Spleen (tissue), 11 donors: ENCODE measurements around the gene SLC39A7. TPM values are rescaled to one million over a fixed set of nuclear protein-coding genes. Genes with fewer than 3 reads are reported as not detected.

Source experiments
- DNase-seq: peaks from one replicate; pipeline ENCODE4 v3.0.0-alpha.2; 2020
- H3K27ac ChIP-seq, 8 donors: fragments of 200-600 bp; sonication (generic) in 7 of 8; 1 replicate in 4 of 8; 2 replicates in 4 of 8; pipeline versions ENCODE4 v1.5.0 to v1.8.0; 2016 to 2021; ENCODE audit warnings: inconsistent platforms in 4 of 8, mild to moderate bottlenecking in 4 of 8, moderate library complexity in 1 of 8
- H3K27me3 ChIP-seq, 7 donors: fragments of 200-600 bp; sonication (generic) in 6 of 7; replicated peaks in 1 of 7; 1 replicate in 4 of 7; 2 replicates in 3 of 7; pipeline versions ENCODE4 v1.5.0 to v1.8.0; 2016 to 2021; ENCODE audit warnings: inconsistent platforms in 3 of 7, mild to moderate bottlenecking in 1 of 7
- H3K36me3 ChIP-seq, 6 donors: fragments of 200-600 bp; sonication (generic) in 5 of 6; 1 replicate in 4 of 6; 2 replicates in 2 of 6; pipeline versions ENCODE4 v1.5.0 to v1.8.0; 2016 to 2021; ENCODE audit warnings: inconsistent platforms in 2 of 6
- H3K4me1 ChIP-seq, 6 donors: fragments of 200-600 bp; sonication (generic) in 5 of 6; 1 replicate in 3 of 6; 2 replicates in 3 of 6; pipeline versions ENCODE4 v1.5.0 to v1.8.0; 2016 to 2021; ENCODE audit warnings: inconsistent platforms in 3 of 6
- H3K4me3 ChIP-seq, 8 donors: fragments of 200-600 bp; sonication (generic) in 7 of 8; 1 replicate in 4 of 8; 2 replicates in 4 of 8; pipeline versions ENCODE4 v1.5.0 to v1.8.0; 2016 to 2021; ENCODE audit warnings: inconsistent platforms in 4 of 8, mild to moderate bottlenecking in 4 of 8, moderate library complexity in 2 of 8
- H3K9me3 ChIP-seq, 8 donors: fragments of 200-600 bp; sonication (generic) in 7 of 8; 1 replicate in 4 of 8; 2 replicates in 4 of 8; pipeline versions ENCODE4 v1.5.0 to v1.8.0; 2016 to 2021; ENCODE audit warnings: inconsistent platforms in 4 of 8
- POLR2A ChIP-seq, 3 donors: fragments of 450-650 bp; IDR thresholded peaks; one replicate each; pipeline ENCODE4 v1.5.1; 2017; ENCODE audit warnings: antibody characterized with exemption in 3 of 3, mild to moderate bottlenecking in 1 of 3
- POLR2AphosphoS5 ChIP-seq, 3 donors: sonication (generic); formaldehyde crosslinking; IDR thresholded peaks; one replicate each; pipeline ENCODE4 v1.5.1; 2017; ENCODE audit warnings: antibody characterized with exemption in 3 of 3
- WGBS, 5 donors: extraction: QIAGEN DNeasy Blood & Tissue Kit in 3 of 5; methylation state at CpG; one replicate each; pipeline versions ENCODE4 v1.1.5 to v1.1.7; 2013 to 2018; 5-methylcytosine and 5-hydroxymethylcytosine counted together
- intact Hi-C: fragments of 100-400 bp; cut with DNase I; formaldehyde crosslinking; loops from one replicate; pipeline ENCODE4 v1.15.0; 2023; ENCODE audit warnings: low total_unique reads
- microRNA-seq, 3 donors: library from miRNA; unstranded; fragments of <30 nt; microRNA quantifications; one replicate each; pipeline versions ENCODE4 to v1.1.0, GENCODE V29; 2019 to 2020
- polyA plus RNA-seq, 3 donors: library from polyadenylated mRNA; stranded (reverse); fragments of 200-250 nt; gene quantifications; one replicate each; pipeline ENCODE4 v1.2.1, GENCODE V29; 2013
- small RNA-seq, 4 donors: library from RNA; depleted of rRNA; stranded (forward); fragments of <200 nt; gene quantifications; one replicate each; pipeline ENCODE3, GENCODE V24; 2016
- total RNA-seq, 7 donors: library from RNA; depleted of rRNA in 3 of 7; stranded (reverse); fragments of >200 nt in 3 of 7; fragmentation: NEBNext Ultra II Directional in 4 of 7; extraction: Animal tissue kit (Norgen Biotek cat#: 25700) in 4 of 7; gene quantifications; one replicate each; pipeline versions ENCODE4 v1.1.0 to v1.2.1, GENCODE V29; 2016 to 2021
- TF ChIP-seq, protein P1 (sequence below), 11 experiments: fragments of 200-600 bp in 7 of 11; fragments of 450-650 bp in 4 of 11; sonication (generic) in 4 of 11; IDR thresholded peaks in 8 of 11; conservative IDR thresholded peaks in 3 of 11; 1 replicate in 7 of 11; 2 replicates in 4 of 11; pipeline versions ENCODE4 v1.4.0 to v1.8.0; 2016 to 2021; ENCODE audit warnings: antibody characterized with exemption in 11 of 11, inconsistent platforms in 4 of 11, mild to moderate bottlenecking in 1 of 11
- donor health status: healthy with polysubstance abuse.
- donor health status: DM: no; HTN: no; CAD: no; lungs with moderate emphysema.
- donor health status: DM: no; HTN: no; CAD: no.
- donor health status: Bipolar disorder and iron deficiency.
- donor health status: healthy.
- donor health status: DM: no; HTN: no; CAD: no.
- donor health status: DM: yes; HTN: yes; CAD: no.

Gene SLC39A7
- total and polyA plus RNA-seq, 10 donors: 28.8 to 58.7 (median 45.3) TPM

DNA sequence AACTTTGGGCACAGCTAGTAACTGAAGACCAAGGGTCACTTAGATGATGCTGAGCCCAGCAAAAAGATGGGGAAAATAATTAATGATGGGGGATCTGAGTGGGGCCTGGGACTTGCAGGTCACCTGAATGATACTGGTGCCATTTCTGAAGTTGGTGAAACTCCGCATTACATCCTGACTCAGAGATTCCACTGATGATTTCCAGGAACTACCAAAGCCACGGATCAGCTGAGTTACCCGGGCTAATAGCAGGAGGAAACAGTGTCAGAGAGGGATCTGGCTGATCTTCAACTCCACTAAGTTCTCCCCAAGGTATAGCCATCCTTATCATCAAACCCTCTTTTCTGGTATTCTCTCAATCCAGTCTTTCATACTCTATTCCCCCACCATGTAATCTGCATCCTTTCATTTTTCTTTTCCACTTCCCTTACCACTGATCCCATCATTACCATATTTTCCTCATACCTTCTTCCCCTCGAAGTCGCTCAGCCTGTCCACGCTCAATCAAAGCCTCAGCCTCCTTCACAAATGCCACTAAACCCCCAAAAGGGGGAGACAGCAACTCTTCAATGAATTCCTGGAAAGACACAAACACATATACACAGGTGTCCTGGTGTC is 50.8 kb downstream of the SLC39A7 start:
- intact Hi-C loops: no loop called here

GRCh38 chr6:33252759-33253158 is 52.1 kb downstream of the SLC39A7 start:
- H3K27me3 ChIP-seq: peaks cover 0 to 2% (median 0%) of the 10 kb centered on the region in 7 donors
- peaks cover 10 to 41% (median 26%) of the 10 kb centered on the region in 6 donors for H3K4me1 ChIP-seq
- no peaks in the 10 kb centered on the region for H3K9me3 ChIP-seq
- DNase-seq: no peak
- no peak for TF ChIP-seq POLR2A (IDR thresholded peaks at IDR 0.05)
- TF ChIP-seq POLR2AphosphoS5 (IDR thresholded peaks at IDR 0.05): no peak
- TF ChIP-seq, protein P1, sequence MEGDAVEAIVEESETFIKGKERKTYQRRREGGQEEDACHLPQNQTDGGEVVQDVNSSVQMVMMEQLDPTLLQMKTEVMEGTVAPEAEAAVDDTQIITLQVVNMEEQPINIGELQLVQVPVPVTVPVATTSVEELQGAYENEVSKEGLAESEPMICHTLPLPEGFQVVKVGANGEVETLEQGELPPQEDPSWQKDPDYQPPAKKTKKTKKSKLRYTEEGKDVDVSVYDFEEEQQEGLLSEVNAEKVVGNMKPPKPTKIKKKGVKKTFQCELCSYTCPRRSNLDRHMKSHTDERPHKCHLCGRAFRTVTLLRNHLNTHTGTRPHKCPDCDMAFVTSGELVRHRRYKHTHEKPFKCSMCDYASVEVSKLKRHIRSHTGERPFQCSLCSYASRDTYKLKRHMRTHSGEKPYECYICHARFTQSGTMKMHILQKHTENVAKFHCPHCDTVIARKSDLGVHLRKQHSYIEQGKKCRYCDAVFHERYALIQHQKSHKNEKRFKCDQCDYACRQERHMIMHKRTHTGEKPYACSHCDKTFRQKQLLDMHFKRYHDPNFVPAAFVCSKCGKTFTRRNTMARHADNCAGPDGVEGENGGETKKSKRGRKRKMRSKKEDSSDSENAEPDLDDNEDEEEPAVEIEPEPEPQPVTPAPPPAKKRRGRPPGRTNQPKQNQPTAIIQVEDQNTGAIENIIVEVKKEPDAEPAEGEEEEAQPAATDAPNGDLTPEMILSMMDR (IDR thresholded peaks at IDR 0.05 in 8 of 11, conservative IDR thresholded peaks at IDR 0.05 in 3 of 11): no peak
- H3K36me3 ChIP-seq: peaks cover 0 to 47% (median 11%) of the 10 kb centered on the region in 6 donors
- no peak overlapping the region for H3K4me3 ChIP-seq
- intact Hi-C loops: no loop called here
- no peak overlapping the region for H3K27ac ChIP-seq

More for the DNA sequence above, 50.8 kb downstream of the SLC39A7 start:
- H3K27ac ChIP-seq: no peak overlapping the region
- no peaks in the 10 kb centered on the region for H3K9me3 ChIP-seq
- DNase-seq: no peak
- H3K36me3 ChIP-seq: peaks cover 0 to 36% (median 2%) of the 10 kb centered on the region in 6 donors
- TF ChIP-seq, protein P1 (IDR thresholded peaks at IDR 0.05 in 8 of 11, conservative IDR thresholded peaks at IDR 0.05 in 3 of 11): no peak
- TF ChIP-seq POLR2AphosphoS5 (IDR thresholded peaks at IDR 0.05) (no peak), POLR2A (IDR thresholded peaks at IDR 0.05) (no peak)
- WGBS, 5 donors: 79 to 88% (median 84%) methylated on average over 6 of the region's 6 CpGs
- H3K4me3 ChIP-seq: no peak overlapping the region
- H3K27me3 ChIP-seq: peaks cover 0 to 8% (median 0%) of the 10 kb centered on the region in 7 donors
- peaks cover 10 to 45% (median 29%) of the 10 kb centered on the region in 6 donors for H3K4me1 ChIP-seq

Small RNAs within 50 kb of the gene (microRNA-seq; reads per million reads assigned to microRNA genes)
- 2.1 to 3.6 (median 3.4) reads per million in 3 donors for gene MIR219A1

Small RNAs within 50 kb of the gene (small RNA-seq; reads per million reads assigned to genes)
- gene MIR219A1: 0.89 to 1.5 (median 1.4) reads per million in 4 donors
- 0 to 0.29 (median 0.08) reads per million in 4 donors for gene RNY4P10

Other genes with a start within 250 kb of the SLC39A7 start
- 100 to 1,000 TPM; 141 to 218 (median 173) TPM for gene HLA-DMA, start 247.8 kb upstream of the SLC39A7 start, total RNA-seq
- gene HLA-DMA, start 247.8 kb upstream of the SLC39A7 start, polyA plus RNA-seq: 100 to 1,000 TPM; 235 to 423 (median 270) TPM
- 100 to 1,000 TPM; 169 to 277 (median 234) TPM for gene BRD2, start 232.3 kb upstream of the SLC39A7 start, total RNA-seq
- 100 to 1,000 TPM in 2 of 3 donors, 10 to 100 TPM in 1; 80.5 to 127 (median 103) TPM for gene BRD2, start 232.3 kb upstream of the SLC39A7 start, polyA plus RNA-seq
- 10 to 100 TPM; 30.8 to 89.5 (median 68.6) TPM for gene HLA-DOA, start 191.3 kb upstream of the SLC39A7 start, total RNA-seq
- gene HLA-DOA, start 191.3 kb upstream of the SLC39A7 start, polyA plus RNA-seq: 10 to 100 TPM; 36.9 to 48.7 (median 40.0) TPM
- gene HLA-DPA1, start 127.2 kb upstream of the SLC39A7 start, total RNA-seq: 100 to 1,000 TPM; 253 to 621 (median 517) TPM
- gene HLA-DPA1, start 127.2 kb upstream of the SLC39A7 start, polyA plus RNA-seq: 100 to 1,000 TPM; 346 to 466 (median 352) TPM
- gene HLA-DPB1, start 124.9 kb upstream of the SLC39A7 start, total RNA-seq: 100 to 1,000 TPM; 209 to 647 (median 414) TPM
- gene HLA-DPB1, start 124.9 kb upstream of the SLC39A7 start, polyA plus RNA-seq: 100 to 1,000 TPM; 543 to 817 (median 574) TPM
- 1 to 10 TPM in 6 of 7 donors, under 1 TPM in 1; 0.79 to 2.4 (median 1.3) TPM for gene COL11A2, start 8.4 kb upstream of the SLC39A7 start, total RNA-seq
- 1 to 10 TPM in 2 of 3 donors, under 1 TPM in 1; 0.68 to 2.2 (median 1.8) TPM for gene COL11A2, start 8.4 kb upstream of the SLC39A7 start, polyA plus RNA-seq
- gene RXRB, start 202 bp upstream of the SLC39A7 start, total RNA-seq: 10 to 100 TPM; 30.9 to 66.8 (median 54.2) TPM
- 10 to 100 TPM; 29.1 to 72.4 (median 53.0) TPM for gene RXRB, start 202 bp upstream of the SLC39A7 start, polyA plus RNA-seq
- gene HSD17B8, start 3.8 kb downstream of the SLC39A7 start, total RNA-seq: 10 to 100 TPM in 5 of 7 donors, 1 to 10 TPM in 2; 8.7 to 20.1 (median 14.9) TPM
- gene HSD17B8, start 3.8 kb downstream of the SLC39A7 start, polyA plus RNA-seq: 10 to 100 TPM; 15.8 to 24.1 (median 16.5) TPM
- gene RING1, start 7.6 kb downstream of the SLC39A7 start, total RNA-seq: 10 to 100 TPM; 13.4 to 37.8 (median 29.6) TPM
- 10 to 100 TPM; 29.2 to 42.3 (median 32.5) TPM for gene RING1, start 7.6 kb downstream of the SLC39A7 start, polyA plus RNA-seq
- 10 to 100 TPM; 51.0 to 87.7 (median 59.1) TPM for gene VPS52, start 71.0 kb downstream of the SLC39A7 start, total RNA-seq
- gene VPS52, start 71.0 kb downstream of the SLC39A7 start, polyA plus RNA-seq: 10 to 100 TPM; 31.7 to 51.0 (median 48.5) TPM
- gene RPS18, start 71.2 kb downstream of the SLC39A7 start, total RNA-seq: 1,000 to 10,000 TPM; 1,471 to 2,906 (median 2,449) TPM
- over 10,000 TPM in 2 of 3 donors, 1,000 to 10,000 TPM in 1; 8,573 to 17,605 (median 14,270) TPM for gene RPS18, start 71.2 kb downstream of the SLC39A7 start, polyA plus RNA-seq
- 10 to 100 TPM; 17.6 to 31.6 (median 27.1) TPM for gene B3GALT4, start 76.3 kb downstream of the SLC39A7 start, total RNA-seq
- gene B3GALT4, start 76.3 kb downstream of the SLC39A7 start, polyA plus RNA-seq: 10 to 100 TPM; 11.5 to 17.7 (median 13.5) TPM
- gene WDR46, start 88.4 kb downstream of the SLC39A7 start, total RNA-seq: 10 to 100 TPM; 30.5 to 53.1 (median 43.6) TPM
- gene WDR46, start 88.4 kb downstream of the SLC39A7 start, polyA plus RNA-seq: 100 to 1,000 TPM in 1 of 3 donors, 10 to 100 TPM in 2; 52.6 to 101 (median 96.1) TPM
- 10 to 100 TPM; 11.3 to 35.7 (median 26.5) TPM for gene PFDN6, start 88.7 kb downstream of the SLC39A7 start, total RNA-seq
- 100 to 1,000 TPM; 150 to 169 (median 158) TPM for gene PFDN6, start 88.7 kb downstream of the SLC39A7 start, polyA plus RNA-seq
- 100 to 1,000 TPM; 123 to 212 (median 146) TPM for gene RGL2, start 98.1 kb downstream of the SLC39A7 start, total RNA-seq
- 100 to 1,000 TPM in 2 of 3 donors, 10 to 100 TPM in 1; 73.3 to 180 (median 133) TPM for gene RGL2, start 98.1 kb downstream of the SLC39A7 start, polyA plus RNA-seq
- gene TAPBP, start 113.2 kb downstream of the SLC39A7 start, total RNA-seq: 100 to 1,000 TPM; 238 to 292 (median 285) TPM
- gene TAPBP, start 113.2 kb downstream of the SLC39A7 start, polyA plus RNA-seq: 100 to 1,000 TPM in 1 of 3 donors, 10 to 100 TPM in 2; 42.6 to 101 (median 81.6) TPM
- 10 to 100 TPM; 16.1 to 27.2 (median 20.1) TPM for gene ZBTB22, start 116.9 kb downstream of the SLC39A7 start, total RNA-seq
- gene ZBTB22, start 116.9 kb downstream of the SLC39A7 start, polyA plus RNA-seq: 10 to 100 TPM; 10.8 to 19.8 (median 15.4) TPM
- 10 to 100 TPM; 47.6 to 76.3 (median 67.9) TPM for gene DAXX, start 122.1 kb downstream of the SLC39A7 start, total RNA-seq
- 10 to 100 TPM; 47.8 to 59.3 (median 54.0) TPM for gene DAXX, start 122.1 kb downstream of the SLC39A7 start, polyA plus RNA-seq
- gene KIFC1, start 191.0 kb downstream of the SLC39A7 start, total RNA-seq: 1 to 10 TPM; 1.2 to 9.2 (median 6.6) TPM
- gene KIFC1, start 191.0 kb downstream of the SLC39A7 start, polyA plus RNA-seq: 10 to 100 TPM in 1 of 3 donors, 1 to 10 TPM in 2; 1.3 to 11.3 (median 3.7) TPM
- 100 to 1,000 TPM in 3 of 7 donors, 10 to 100 TPM in 4; 83.0 to 133 (median 93.6) TPM for gene PHF1, start 210.1 kb downstream of the SLC39A7 start, total RNA-seq
- 100 to 1,000 TPM in 2 of 3 donors, 10 to 100 TPM in 1; 89.3 to 181 (median 171) TPM for gene PHF1, start 210.1 kb downstream of the SLC39A7 start, polyA plus RNA-seq
- gene CUTA, start 217.2 kb downstream of the SLC39A7 start, total RNA-seq: 100 to 1,000 TPM; 113 to 149 (median 130) TPM
- 100 to 1,000 TPM; 198 to 225 (median 206) TPM for gene CUTA, start 217.2 kb downstream of the SLC39A7 start, polyA plus RNA-seq
- 10 to 100 TPM; 20.1 to 30.8 (median 25.9) TPM for gene SYNGAP1, start 219.2 kb downstream of the SLC39A7 start, total RNA-seq
- gene SYNGAP1, start 219.2 kb downstream of the SLC39A7 start, polyA plus RNA-seq: 10 to 100 TPM in 1 of 3 donors, 1 to 10 TPM in 2; 3.6 to 14.7 (median 4.6) TPM